K562 (cell line): Measurements from ENCODE around the gene MRPS24. TPM values are rescaled to one million over a fixed set of nuclear protein-coding genes. Genes with fewer than 3 reads are reported as not detected.

Experiments used
- CAMTA2 ChIP-seq: fragments of 250-450 bp; sonication (Bioruptor Pico); conservative IDR thresholded peaks from 2 replicates; pipeline ENCODE4 v1.5.1; 2022
- CBX1 ChIP-seq: sonication (generic); IDR thresholded peaks from 2 replicates; pipeline ENCODE4 v1.6.1; 2016; ENCODE audit warnings: antibody characterized with exemption, low read depth, mild to moderate bottlenecking
- CCAR2 ChIP-seq: fragments of 200-400 bp; formaldehyde crosslinking; IDR thresholded peaks from 2 replicates; pipeline ENCODE4 v1.6.1; 2017; ENCODE audit warnings: mild to moderate bottlenecking, low read depth, low read length
- CXXC5 ChIP-seq: fragments of 250-450 bp; sonication (Bioruptor Pico); IDR thresholded peaks from 2 replicates; pipeline ENCODE4 v1.8.0; 2022; ENCODE audit warnings: inconsistent platforms, mild to moderate bottlenecking, moderate library complexity
- HNRNPLL ChIP-seq: fragments of 200-400 bp; formaldehyde crosslinking; IDR thresholded peaks from 2 replicates; pipeline ENCODE4 v1.6.1; 2017; ENCODE audit warnings: low read length, low read depth, mild to moderate bottlenecking; ENCODE audit not compliant: poor library complexity, severe bottlenecking
- KAT7 ChIP-seq: sonication (generic); formaldehyde crosslinking; IDR thresholded peaks from 2 replicates; pipeline ENCODE4 v1.8.0; 2022; ENCODE audit warnings: missing genetic modification reagents, mild to moderate bottlenecking, borderline replicate concordance
- MAFF ChIP-seq: IDR thresholded peaks from 2 replicates; pipeline ENCODE4 v1.6.1; 2012; ENCODE audit warnings: low read length, improper control_type of control experiment
- RCOR1 ChIP-seq, 2 experiments: IDR thresholded peaks; 2 replicates each; pipeline ENCODE4 v1.6.1; 2012; ENCODE audit warnings: low read depth in 2 of 2, low read length in 2 of 2, borderline replicate concordance in 1 of 2, improper control_type of control experiment in 1 of 2
- SRSF3 ChIP-seq: fragments of 200-400 bp; formaldehyde crosslinking; IDR thresholded peaks from 2 replicates; pipeline ENCODE4 v1.6.1; 2016; ENCODE audit warnings: mild to moderate bottlenecking, low read length, moderate library complexity; ENCODE audit not compliant: insufficient read depth
- TCF7 ChIP-seq: sonication (generic); IDR thresholded peaks from 2 replicates; pipeline ENCODE4 v1.6.1; 2016; ENCODE audit warnings: antibody characterized with exemption, borderline replicate concordance
- ZFP1 ChIP-seq: fragments of 450-650 bp; formaldehyde crosslinking; IDR thresholded peaks from 2 replicates; pipeline ENCODE4 v1.4.0; 2020; ENCODE audit warnings: mild to moderate bottlenecking, mixed read lengths
- ZNF121 ChIP-seq: sonication (generic); formaldehyde crosslinking; conservative IDR thresholded peaks from 2 replicates; pipeline ENCODE4 v1.8.0; 2022; ENCODE audit warnings: missing genetic modification reagents
- ZNF133 ChIP-seq: fragments of 250-450 bp; sonication (Bioruptor Pico); IDR thresholded peaks from 2 replicates; pipeline ENCODE4 v1.4.0; 2020; ENCODE audit warnings: mild to moderate bottlenecking
- ZNF224 ChIP-seq: sonication (generic); formaldehyde crosslinking; IDR thresholded peaks from 2 replicates; pipeline ENCODE4 v1.8.0; 2022; ENCODE audit warnings: mild to moderate bottlenecking, missing genetic modification reagents
- ZNF431 ChIP-seq: sonication (generic); formaldehyde crosslinking; IDR thresholded peaks from 2 replicates; pipeline ENCODE4 v1.8.0; 2022; ENCODE audit warnings: mild to moderate bottlenecking, missing genetic modification reagents
- ZNF77 ChIP-seq: fragments of 250-450 bp; sonication (Bioruptor Pico); IDR thresholded peaks from 2 replicates; pipeline ENCODE4 v1.5.0; 2020
- polyA plus RNA-seq, 8 experiments: library from polyadenylated mRNA; depleted of rRNA in 4 of 8; stranded (reverse) in 5 of 8; unstranded in 3 of 8; fragments of >200 nt; fragmentation: Nextera tagmentation in 2 of 8; fragmentation: Illumina TruSeq in 1 of 8; extraction: Ambion mirVana in 2 of 8; extraction: Trizol in 1 of 8; gene quantifications; 2 replicates each; pipeline versions ENCODE4 v1.2.1 to v1.2.3, GENCODE V29; 2011 to 2014; ENCODE audit warnings: inconsistent platforms in 1 of 8, missing spikeins in 1 of 8
- total RNA-seq, 7 experiments: library from RNA; depleted of rRNA in 6 of 7; stranded (reverse); fragments of >200 nt in 6 of 7; fragmentation: Illumina TruSeq in 2 of 7; extraction: Trizol in 2 of 7; gene quantifications; 2 replicates each; pipeline versions ENCODE4 v1.2.1 to v1.2.3, GENCODE V29; 2011 to 2021; ENCODE audit warnings: low replicate concordance in 1 of 7
- TF ChIP-seq, protein P1 (sequence below): IDR thresholded peaks from 2 replicates; pipeline ENCODE4 v1.6.1; 2011; ENCODE audit not compliant: insufficient read length; ENCODE audit errors: extremely low read depth
- TF ChIP-seq, protein P2 (sequence below): sonication (generic); formaldehyde crosslinking; IDR thresholded peaks from 2 replicates; pipeline ENCODE4 v1.8.1; 2022; ENCODE audit warnings: missing genetic modification reagents
- TF ChIP-seq, protein P3 (sequence below): fragments of 250-450 bp; sonication (Bioruptor Pico); IDR thresholded peaks from 2 replicates; pipeline ENCODE4 v1.6.1; 2021; ENCODE audit warnings: mild to moderate bottlenecking
- TF ChIP-seq, protein P4 (sequence below), 3 experiments: fragments of 200-800 bp in 1 of 3; sonication (Bioruptor generic) in 1 of 3; sonication (generic) in 1 of 3; formaldehyde crosslinking in 1 of 3; IDR thresholded peaks; 2 replicates each; pipeline versions ENCODE4 v1.6.1 to v1.8.0; 2016 to 2022; ENCODE audit warnings: mild to moderate bottlenecking in 2 of 3, missing compliant biosample characterization in 2 of 3, missing genetic modification characterization in 2 of 3, missing genetic modification reagents in 1 of 3
- TF ChIP-seq, protein P5 (sequence below): IDR thresholded peaks from 2 replicates; pipeline ENCODE4 v1.6.1; 2011; ENCODE audit warnings: borderline replicate concordance, low read depth, mild to moderate bottlenecking, moderate library complexity, low read length; ENCODE audit not compliant: insufficient read depth, poor library complexity, severe bottlenecking

MRPS24 gene
- total and polyA plus RNA-seq, 9 of the 15 experiments (the other 6 are each of a cell fraction or from before 2014, with no cell fraction given), result 51.4 to 214 (median 169) TPM

DNA sequence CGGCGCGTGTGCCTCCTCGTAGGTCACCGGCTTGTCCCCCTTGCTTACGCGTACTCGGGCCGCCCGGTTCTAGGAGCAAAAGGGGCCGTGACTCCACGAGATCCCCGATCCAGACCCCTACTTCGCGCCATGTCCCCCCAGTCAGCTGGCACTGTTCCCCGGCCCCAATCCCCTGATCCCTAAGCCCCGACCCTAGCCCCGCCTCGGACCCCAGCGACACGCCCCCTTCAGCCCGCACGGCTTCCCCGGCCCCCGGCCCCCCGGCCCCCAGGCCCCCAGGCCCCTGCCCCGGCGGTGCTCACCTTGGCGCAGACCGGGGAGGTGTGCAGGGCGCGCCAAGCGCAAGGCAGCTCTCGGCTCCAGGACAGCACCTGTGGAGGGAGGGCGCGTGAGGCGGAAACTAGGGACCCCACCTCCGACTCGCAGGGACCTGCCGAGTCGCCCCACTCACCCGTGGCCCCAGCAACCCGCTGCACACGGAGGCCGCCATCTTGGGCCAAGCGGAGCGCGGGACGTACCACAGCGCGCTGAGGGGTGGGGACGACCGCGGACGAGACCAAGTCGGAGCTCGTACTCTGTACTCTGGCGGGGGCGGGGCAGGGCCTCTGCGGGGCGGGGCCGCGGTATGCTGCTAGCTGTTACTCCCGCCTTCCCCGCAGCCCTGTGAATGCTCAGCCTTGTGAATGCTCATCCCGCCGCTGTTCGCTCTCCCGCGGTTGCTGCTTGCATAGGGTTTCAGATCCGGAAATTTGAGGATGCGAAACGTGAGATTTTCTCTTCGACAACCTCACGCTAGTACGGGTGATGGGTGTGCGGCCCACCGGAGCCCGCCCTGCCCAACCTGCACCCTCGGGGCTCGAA is at the start of gene MRPS24 (continued):
- TF ChIP-seq, protein P1, sequence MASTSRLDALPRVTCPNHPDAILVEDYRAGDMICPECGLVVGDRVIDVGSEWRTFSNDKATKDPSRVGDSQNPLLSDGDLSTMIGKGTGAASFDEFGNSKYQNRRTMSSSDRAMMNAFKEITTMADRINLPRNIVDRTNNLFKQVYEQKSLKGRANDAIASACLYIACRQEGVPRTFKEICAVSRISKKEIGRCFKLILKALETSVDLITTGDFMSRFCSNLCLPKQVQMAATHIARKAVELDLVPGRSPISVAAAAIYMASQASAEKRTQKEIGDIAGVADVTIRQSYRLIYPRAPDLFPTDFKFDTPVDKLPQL, result no peak
- TF ChIP-seq, protein P2, sequence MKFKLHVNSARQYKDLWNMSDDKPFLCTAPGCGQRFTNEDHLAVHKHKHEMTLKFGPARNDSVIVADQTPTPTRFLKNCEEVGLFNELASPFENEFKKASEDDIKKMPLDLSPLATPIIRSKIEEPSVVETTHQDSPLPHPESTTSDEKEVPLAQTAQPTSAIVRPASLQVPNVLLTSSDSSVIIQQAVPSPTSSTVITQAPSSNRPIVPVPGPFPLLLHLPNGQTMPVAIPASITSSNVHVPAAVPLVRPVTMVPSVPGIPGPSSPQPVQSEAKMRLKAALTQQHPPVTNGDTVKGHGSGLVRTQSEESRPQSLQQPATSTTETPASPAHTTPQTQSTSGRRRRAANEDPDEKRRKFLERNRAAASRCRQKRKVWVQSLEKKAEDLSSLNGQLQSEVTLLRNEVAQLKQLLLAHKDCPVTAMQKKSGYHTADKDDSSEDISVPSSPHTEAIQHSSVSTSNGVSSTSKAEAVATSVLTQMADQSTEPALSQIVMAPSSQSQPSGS, result no peak
- TF ChIP-seq CXXC5 (peak; percentile 56), CBX1 (peak; percentile 70; the same call in 1 of the 2 replicates), HNRNPLL (peak; percentile 45), TCF7 (no peak), CCAR2 (no peak), MAFF (peak; percentile 35; the same call in 1 of the 2 replicates), SRSF3 (no peak), CAMTA2 (CRISPR knock-in tag) (no peak), ZNF431 (CRISPR knock-in tag) (0 out of 2 replicates have a peak, but pooled peaks have one; percentile 55), ZNF224 (no peak), ZNF121 (CRISPR knock-in tag) (no peak), RCOR1 (IDR thresholded peaks at IDR 0.05; ENCODE audit: borderline replicate concordance in 1 of 2, low read depth in 2 of 2, low read length in 2 of 2) (peak in 1 of 2 experiments; percentile 54; a peak in 1 of 4 replicates), ZNF77 (CRISPR knock-in tag) (no peak), ZNF133 (CRISPR knock-in tag) (no peak), ZFP1 (CRISPR knock-in tag) (no peak; the same call in 1 of the 2 replicates), KAT7 (CRISPR knock-in tag) (peak; percentile 73; the same call in 1 of the 2 replicates)
- TF ChIP-seq, protein P3, sequence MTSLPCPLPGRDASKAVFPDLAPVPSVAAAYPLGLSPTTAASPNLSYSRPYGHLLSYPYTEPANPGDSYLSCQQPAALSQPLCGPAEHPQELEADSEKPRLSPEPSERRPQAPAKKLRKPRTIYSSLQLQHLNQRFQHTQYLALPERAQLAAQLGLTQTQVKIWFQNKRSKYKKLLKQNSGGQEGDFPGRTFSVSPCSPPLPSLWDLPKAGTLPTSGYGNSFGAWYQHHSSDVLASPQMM, result no peak
- TF ChIP-seq, protein P4, sequence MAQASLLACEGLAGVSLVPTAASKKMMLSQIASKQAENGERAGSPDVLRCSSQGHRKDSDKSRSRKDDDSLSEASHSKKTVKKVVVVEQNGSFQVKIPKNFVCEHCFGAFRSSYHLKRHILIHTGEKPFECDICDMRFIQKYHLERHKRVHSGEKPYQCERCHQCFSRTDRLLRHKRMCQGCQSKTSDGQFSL (CRISPR knock-in tag; IDR thresholded peaks at IDR 0.05), result no peak
- TF ChIP-seq, protein P4 (tag; IDR thresholded peaks at IDR 0.05), result no peak
- TF ChIP-seq, protein P5, sequence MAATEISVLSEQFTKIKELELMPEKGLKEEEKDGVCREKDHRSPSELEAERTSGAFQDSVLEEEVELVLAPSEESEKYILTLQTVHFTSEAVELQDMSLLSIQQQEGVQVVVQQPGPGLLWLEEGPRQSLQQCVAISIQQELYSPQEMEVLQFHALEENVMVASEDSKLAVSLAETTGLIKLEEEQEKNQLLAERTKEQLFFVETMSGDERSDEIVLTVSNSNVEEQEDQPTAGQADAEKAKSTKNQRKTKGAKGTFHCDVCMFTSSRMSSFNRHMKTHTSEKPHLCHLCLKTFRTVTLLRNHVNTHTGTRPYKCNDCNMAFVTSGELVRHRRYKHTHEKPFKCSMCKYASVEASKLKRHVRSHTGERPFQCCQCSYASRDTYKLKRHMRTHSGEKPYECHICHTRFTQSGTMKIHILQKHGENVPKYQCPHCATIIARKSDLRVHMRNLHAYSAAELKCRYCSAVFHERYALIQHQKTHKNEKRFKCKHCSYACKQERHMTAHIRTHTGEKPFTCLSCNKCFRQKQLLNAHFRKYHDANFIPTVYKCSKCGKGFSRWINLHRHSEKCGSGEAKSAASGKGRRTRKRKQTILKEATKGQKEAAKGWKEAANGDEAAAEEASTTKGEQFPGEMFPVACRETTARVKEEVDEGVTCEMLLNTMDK, result no peak
